Stomach (tissue), 4 donors: ENCODE measurements around the gene BBLN.

Experiments used
- CTCF ChIP-seq, 7 experiments: fragments of 450-650 bp in 4 of 7; fragments of 200-600 bp in 3 of 7; sonication (generic) in 3 of 7; IDR thresholded peaks; one replicate each; pipeline ENCODE4 v1.5.1; 2016 to 2019; ENCODE audit warnings: antibody characterized with exemption in 7 of 7, control low read depth in 2 of 7, mild to moderate bottlenecking in 1 of 7
- POLR2A ChIP-seq, 4 donors: fragments of 450-650 bp; IDR thresholded peaks; one replicate each; pipeline ENCODE4 v1.6.1; 2016; ENCODE audit warnings: antibody characterized with exemption in 4 of 4, control low read depth in 2 of 4, mild to moderate bottlenecking in 1 of 4, moderate library complexity in 1 of 4
- POLR2AphosphoS5 ChIP-seq, 3 donors: sonication (generic); formaldehyde crosslinking; IDR thresholded peaks; one replicate each; pipeline ENCODE4 v1.6.1; 2016; ENCODE audit warnings: antibody characterized with exemption in 3 of 3

GRCh38 chr9:128168731-128169308, 8.8 kb downstream of the BBLN start:
- TF ChIP-seq CTCF (IDR thresholded peaks at IDR 0.05): no peak
- no peak for TF ChIP-seq POLR2A (IDR thresholded peaks at IDR 0.05)
- TF ChIP-seq POLR2AphosphoS5 (IDR thresholded peaks at IDR 0.05): no peak
